SK-N-SH (cell line): ENCODE data around the gene BPIFA3. TPM values are rescaled to one million over a fixed set of nuclear protein-coding genes. Genes with fewer than 3 reads are reported as not detected.
A peak's percentile ranks its signal among the peaks of the same experiment; 100 is the strongest.

Experiments
- CTCF ChIA-PET: fragments of 300-600, 350-600 bp; formaldehyde crosslinking; extraction: SDS; loops from one replicate; lab custom pipeline; 2021; lab: Yijun Ruan, JAX
- POLR2A ChIA-PET: fragments of 350-600 bp; sonication (Branson Sonifier 250); formaldehyde crosslinking; extraction: SDS; loops from one replicate; lab custom pipeline; 2020; ENCODE audit warnings: antibody characterized with exemption, inconsistent platforms; lab: Yijun Ruan, JAX
- DNase-seq: peaks from one replicate; pipeline ENCODE4 v3.0.0; 2012
- H2AFZ ChIP-seq: fragments of 200-600 bp; sonication (generic); 2 replicates; pipeline ENCODE4 v1.8.1; 2016; ENCODE audit warnings: antibody characterized with exemption, mild to moderate bottlenecking, low read depth
- H3F3A ChIP-seq: fragments of 200-600 bp; sonication (generic); replicated peaks from 2 replicates; pipeline ENCODE3; 2016; ENCODE audit warnings: antibody characterized with exemption, mild to moderate bottlenecking; ENCODE audit not compliant: insufficient read depth
- H3K27ac ChIP-seq, 2 experiments: fragments of 200-500 bp in 1 of 2; fragments of 200-600 bp in 1 of 2; sonication (Bioruptor generic) in 1 of 2; sonication (generic), shearing (Covaris generic) in 1 of 2; 2 replicates each; pipeline versions ENCODE4 v1.5.1 to v1.6.1; 2014 to 2016; ENCODE audit warnings: low read depth in 2 of 2, inconsistent platforms in 1 of 2, low read length in 1 of 2, mild to moderate bottlenecking in 1 of 2, mixed read lengths in 1 of 2
- H3K27me3 ChIP-seq: fragments of 200-600 bp; sonication (generic), shearing (Covaris generic); 2 replicates; pipeline ENCODE4 v1.6.1; 2016; ENCODE audit warnings: mixed run types; ENCODE audit not compliant: insufficient read depth
- H3K36me3 ChIP-seq, 2 experiments: fragments of 200-500 bp in 1 of 2; fragments of 200-600 bp in 1 of 2; sonication (Bioruptor generic) in 1 of 2; sonication (generic) in 1 of 2; replicated peaks in 1 of 2; 2 replicates each; pipeline versions ENCODE3 to v1.5.1; 2014 to 2016; ENCODE audit warnings: low read length in 1 of 2, mild to moderate bottlenecking in 1 of 2; ENCODE audit not compliant: insufficient read depth in 2 of 2, control insufficient read depth in 1 of 2
- H3K4me1 ChIP-seq, 2 experiments: fragments of 200-500 bp in 1 of 2; fragments of 200-600 bp in 1 of 2; sonication (Bioruptor generic) in 1 of 2; sonication (generic), shearing (Covaris generic) in 1 of 2; 2 replicates each; pipeline versions ENCODE4 v1.5.1 to v1.6.1; 2014 to 2016; ENCODE audit warnings: low read depth in 1 of 2, low read length in 1 of 2, mixed run types in 1 of 2; ENCODE audit not compliant: insufficient read depth in 2 of 2, control insufficient read depth in 1 of 2
- H3K4me2 ChIP-seq: fragments of 200-600 bp; sonication (generic), shearing (Covaris generic); 2 replicates; pipeline ENCODE4 v1.6.1; 2017; ENCODE audit warnings: mixed run types
- H3K4me3 ChIP-seq, 2 experiments: fragments of 200-500 bp in 1 of 2; fragments of 200-600 bp in 1 of 2; sonication (Bioruptor generic) in 1 of 2; sonication (generic), shearing (Covaris generic) in 1 of 2; 2 replicates each; pipeline versions ENCODE4 v1.5.1 to v1.8.1; 2014 to 2016; ENCODE audit warnings: low read depth in 2 of 2, inconsistent platforms in 1 of 2, low read length in 1 of 2, mild to moderate bottlenecking in 1 of 2, mixed read lengths in 1 of 2, moderate library complexity in 1 of 2
- H3K79me2 ChIP-seq: fragments of 200-600 bp; sonication (generic); 2 replicates; pipeline ENCODE4 v1.8.1; 2017; ENCODE audit warnings: mild to moderate bottlenecking; ENCODE audit not compliant: insufficient read depth
- H3K9ac ChIP-seq: fragments of 200-600 bp; sonication (generic); 2 replicates; pipeline ENCODE4 v1.6.1; 2017; ENCODE audit warnings: mixed run types
- H3K9me2 ChIP-seq: fragments of 200-600 bp; sonication (generic); 2 replicates; pipeline ENCODE4 v1.6.1; 2017; ENCODE audit warnings: mixed run types
- H3K9me3 ChIP-seq: fragments of 200-600 bp; sonication (generic); 2 replicates; pipeline ENCODE4 v1.6.1; 2017; ENCODE audit warnings: mixed run types, mild to moderate bottlenecking, moderate library complexity
- H4K20me1 ChIP-seq: fragments of 200-600 bp; sonication (generic); 2 replicates; pipeline ENCODE4 v1.6.1; 2017; ENCODE audit warnings: mild to moderate bottlenecking, mixed run types; ENCODE audit not compliant: insufficient read depth
- CHD2 ChIP-seq: fragments of 150-350 bp; IDR thresholded peaks from 2 replicates; pipeline ENCODE4 v1.6.1; 2018; ENCODE audit warnings: low read length; ENCODE audit not compliant: partially characterized antibody
- CTCF ChIP-seq: fragments of 200-600 bp; sonication (generic); IDR thresholded peaks from 2 replicates; pipeline ENCODE4 v1.6.1; 2017; ENCODE audit warnings: antibody characterized with exemption, mild to moderate bottlenecking, moderate library complexity
- ELF1 ChIP-seq: IDR thresholded peaks from 2 replicates; pipeline ENCODE4 v1.4.0; 2012
- FOXJ3 ChIP-seq: sonication (generic); formaldehyde crosslinking; IDR thresholded peaks from 2 replicates; pipeline ENCODE4 v1.5.1; 2020; ENCODE audit warnings: mild to moderate bottlenecking, missing genetic modification reagents
- GATA2 ChIP-seq: sonication (generic); formaldehyde crosslinking; IDR thresholded peaks from 2 replicates; pipeline ENCODE4 v1.5.0; 2020; ENCODE audit warnings: mild to moderate bottlenecking, missing genetic modification reagents
- JUND ChIP-seq: IDR thresholded peaks from 2 replicates; pipeline ENCODE4 v1.4.0; 2012
- POLR2AphosphoS5 ChIP-seq: IDR thresholded peaks from 2 replicates; pipeline ENCODE4 v1.6.1; 2012; ENCODE audit warnings: low read depth, low read length
- RAD21 ChIP-seq: IDR thresholded peaks from 2 replicates; pipeline ENCODE4 v1.6.1; 2012; ENCODE audit warnings: mild to moderate bottlenecking, low read length
- RCOR1 ChIP-seq: fragments of 150-350 bp; IDR thresholded peaks from 2 replicates; pipeline ENCODE4 v1.6.1; 2017; ENCODE audit warnings: antibody characterized with exemption, low read length
- REST ChIP-seq: IDR thresholded peaks from 2 replicates; pipeline ENCODE4 v1.6.1; 2012; ENCODE audit warnings: mild to moderate bottlenecking, low read depth, low read length, moderate library complexity
- SIN3A ChIP-seq: IDR thresholded peaks from 2 replicates; pipeline ENCODE4 v1.6.1; 2012; ENCODE audit warnings: low read depth, mild to moderate bottlenecking, low read length, moderate library complexity, borderline replicate concordance
- SMC3 ChIP-seq: IDR thresholded peaks from 2 replicates; pipeline ENCODE4 v1.6.1; 2012; ENCODE audit warnings: low read depth, low read length, improper control_type of control experiment
- TAF1 ChIP-seq: IDR thresholded peaks from 2 replicates; pipeline ENCODE4 v1.6.1; 2012; ENCODE audit warnings: low read depth, mild to moderate bottlenecking, low read length, moderate library complexity, borderline replicate concordance
- TCF12 ChIP-seq: IDR thresholded peaks from 2 replicates; pipeline ENCODE4 v1.4.0; 2012
- USF1 ChIP-seq: IDR thresholded peaks from 2 replicates; pipeline ENCODE4 v1.4.0; 2012; ENCODE audit warnings: low read depth, borderline replicate concordance
- ZBTB33 ChIP-seq: IDR thresholded peaks from 2 replicates; pipeline ENCODE4 v1.4.0; 2012; ENCODE audit warnings: low read depth, borderline replicate concordance
- WGBS: methylation state at CpG from one replicate; pipeline ENCODE4 v1.1.6; 2017; ENCODE audit warnings: low lambda C conversion rate; 5-methylcytosine and 5-hydroxymethylcytosine counted together
- polyA plus RNA-seq, 3 experiments: library from polyadenylated mRNA; depleted of rRNA; stranded (reverse); fragments of >200 nt; gene quantifications; 2 replicates each; pipeline ENCODE4 v1.2.3, GENCODE V29; 2012

Gene BPIFA3
- polyA plus RNA-seq, 1 of the 3 experiments (the other 2 are of a cell fraction): not detected

- no peak overlapping the region for H2AFZ ChIP-seq
- H3K27ac ChIP-seq: no peak overlapping the region
- TF ChIP-seq USF1: no peak
- peak; percentile 46; the same call in 1 of the 2 replicates for TF ChIP-seq SMC3
- TF ChIP-seq FOXJ3 (CRISPR knock-in tag): no peak
- no peak for TF ChIP-seq ZBTB33
- TF ChIP-seq GATA2 (CRISPR knock-in tag): no peak
- TF ChIP-seq CHD2: no peak
- no peak for TF ChIP-seq JUND
- TF ChIP-seq POLR2AphosphoS5: no peak
- TF ChIP-seq ELF1: no peak
- TF ChIP-seq REST: no peak
- no peak for TF ChIP-seq TAF1
- no peak for TF ChIP-seq TCF12
- no peak for TF ChIP-seq SIN3A
- TF ChIP-seq CTCF: peak; percentile 47
- peak; percentile 65 for TF ChIP-seq RAD21
- no peak for TF ChIP-seq RCOR1
- H3K9me3 ChIP-seq: no peaks in the 10 kb centered on the region
- DNase-seq: peak; percentile 56
- H3K79me2 ChIP-seq: no peaks in the 10 kb centered on the region
- H3K36me3 ChIP-seq: no peaks in the 10 kb centered on the region
- 0 out of 2 replicates have a peak, but pooled peaks cover 7% of the 10 kb centered on the region for H3K27me3 ChIP-seq
- H3F3A ChIP-seq: no peaks in the 10 kb centered on the region
- H3K4me3 ChIP-seq: no peak overlapping the region; a peak in 1 of 4 replicates
- no peaks in the 10 kb centered on the region for H4K20me1 ChIP-seq
- ChIA-PET CTCF (interaction anchor here (0.6 to 3.1 kb wide), 14 partner anchors 9 to 422 kb away, joined by 3 to 12 read pairs (median 4); no protein-coding TSS in a partner anchor), POLR2A (no interaction called here)
- H3K9ac ChIP-seq: no peak overlapping the region
- H3K9me2 ChIP-seq: no peaks in the 10 kb centered on the region
- H3K4me1 ChIP-seq: no peaks in the 10 kb centered on the region; a peak in 1 of 4 replicates
- no peak overlapping the region for H3K4me2 ChIP-seq
- WGBS: 0% methylated on average over 5 of the region's 5 CpGs
Measured at GRCh38 chr20:33211817-33212424, 5.2 kb upstream of the BPIFA3 start.
